HepG2 (cell line): ENCODE measurements around the gene FAM168A. TPM values are rescaled to one million over a fixed set of nuclear protein-coding genes. Genes with fewer than 3 reads are reported as not detected.

Experiments used
- ATAC-seq: fragments of 200-7000 bp; cut with Tn5 transposase; 3 replicates; pipeline ENCODE4 v1.9.1; 2020; ENCODE audit warnings: mild to moderate bottlenecking, moderate library complexity
- BruUV-seq: library from RNA; stranded (reverse); fragments of 400-500 nt; replicated peaks from 2 replicates; lab custom pipeline; 2021; lab: Mats Ljungman, UMichigan
- CTCF ChIA-PET: fragments of 300-600 bp; formaldehyde crosslinking; extraction: SDS; loops from one replicate; lab custom pipeline; 2021; ENCODE audit warnings: low total read pairs, inconsistent platforms, low intra/inter-chr PET ratio; lab: Yijun Ruan, JAX
- POLR2A ChIA-PET: fragments of 350-600 bp; sonication (Branson Sonifier 250); formaldehyde crosslinking; loops from one replicate; lab custom pipeline; 2020; ENCODE audit warnings: antibody characterized with exemption, inconsistent platforms; lab: Yijun Ruan, JAX
- DNase-seq: peaks from one replicate; pipeline ENCODE4 v3.0.0-alpha.2; 2015; ENCODE audit warnings: low spot score
- FAIRE-seq: peaks from 3 replicates; lab custom pipeline; 2011; peaks lifted over from hg19 to GRCh38; lab: Jason Lieb, UNC
- H2AFZ ChIP-seq: one replicate; pipeline ENCODE4 v1.6.1; 2011; ENCODE audit warnings: low read length, inconsistent platforms
- H3K27ac ChIP-seq: fragments of 300-600 bp; 3 replicates; pipeline ENCODE4 v1.8.0; 2011; ENCODE audit warnings: mixed run types, mild to moderate bottlenecking, mixed read lengths, low read length, inconsistent platforms; ENCODE audit not compliant: insufficient read depth; ENCODE audit errors: extremely low read length
- H3K27me3 ChIP-seq, 2 experiments: fragments of 200-600 bp in 1 of 2; 2 replicates in 1 of 2; 3 replicates in 1 of 2; pipeline versions ENCODE4 v1.6.0 to v1.8.0; 2011; ENCODE audit warnings: low read length in 2 of 2, mild to moderate bottlenecking in 2 of 2, moderate library complexity in 2 of 2, inconsistent platforms in 1 of 2; ENCODE audit not compliant: insufficient read depth in 2 of 2, control insufficient read depth in 1 of 2
- H3K36me3 ChIP-seq, 2 experiments: fragments of 200-600 bp in 1 of 2; replicated peaks in 1 of 2; 2 replicates in 1 of 2; 3 replicates in 1 of 2; pipeline versions ENCODE4 v1.5.1 to v1.8.0; 2011; ENCODE audit warnings: low read length in 2 of 2, inconsistent platforms in 1 of 2; ENCODE audit not compliant: insufficient read depth in 2 of 2, control insufficient read depth in 1 of 2
- H3K4me1 ChIP-seq: 2 replicates; pipeline ENCODE4 v1.5.1; 2012; ENCODE audit warnings: low read length, inconsistent platforms; ENCODE audit not compliant: insufficient read depth
- H3K4me2 ChIP-seq: 2 replicates; pipeline ENCODE4 v1.6.0; 2011; ENCODE audit warnings: low read depth, low read length, inconsistent platforms
- H3K4me3 ChIP-seq, 3 experiments: fragments of 200-600 bp in 1 of 3; sonication (generic), shearing (Covaris generic) in 1 of 3; replicated peaks in 1 of 3; 2 replicates each; pipeline ENCODE4 v1.5.1; 2011 to 2016; ENCODE audit warnings: low read length in 3 of 3, inconsistent platforms in 2 of 3, low read depth in 2 of 3, mild to moderate bottlenecking in 2 of 3, control low read depth in 1 of 3, mixed read lengths in 1 of 3; ENCODE audit not compliant: insufficient read depth in 1 of 3
- H3K79me2 ChIP-seq: one replicate; pipeline ENCODE4 v1.6.1; 2011; ENCODE audit warnings: low read length, inconsistent platforms; ENCODE audit not compliant: insufficient read depth
- H3K9ac ChIP-seq: 2 replicates; pipeline ENCODE4 v1.6.0; 2011; ENCODE audit warnings: mild to moderate bottlenecking, low read depth, low read length, inconsistent platforms; ENCODE audit not compliant: insufficient read depth
- H3K9me3 ChIP-seq: 2 replicates; pipeline ENCODE4 v1.5.1; 2012; ENCODE audit warnings: mild to moderate bottlenecking, low read length
- H4K20me1 ChIP-seq: 2 replicates; pipeline ENCODE4 v1.6.0; 2011; ENCODE audit warnings: inconsistent platforms, mild to moderate bottlenecking, low read length, moderate library complexity; ENCODE audit not compliant: insufficient read depth
- AGO2 ChIP-seq: fragments of 200-400 bp; formaldehyde crosslinking; optimal IDR thresholded peaks from 2 replicates; pipeline ENCODE3; 2017; ENCODE audit warnings: mild to moderate bottlenecking, low read depth, low read length, moderate library complexity
- EZH2 ChIP-seq: conservative IDR thresholded peaks from 2 replicates; pipeline ENCODE4 v1.6.1; 2012; ENCODE audit warnings: mild to moderate bottlenecking, low read depth, low read length, moderate library complexity
- LCORL ChIP-seq, 2 experiments: fragments of 450-650 bp in 1 of 2; sonication (generic) in 1 of 2; formaldehyde crosslinking in 1 of 2; IDR thresholded peaks; 2 replicates each; pipeline versions ENCODE4 v1.5.0 to v1.6.1; 2017 to 2020; ENCODE audit warnings: antibody characterized with exemption in 1 of 2, missing genetic modification reagents in 1 of 2
- MAZ ChIP-seq, 2 experiments: sonication (generic) in 1 of 2; formaldehyde crosslinking in 1 of 2; IDR thresholded peaks; 2 replicates each; pipeline versions ENCODE4 v1.5.0 to v1.6.1; 2012 to 2020; ENCODE audit warnings: low read depth in 2 of 2, mild to moderate bottlenecking in 2 of 2, borderline replicate concordance in 1 of 2, improper control_type of control experiment in 1 of 2, low read length in 1 of 2, missing genetic modification reagents in 1 of 2, moderate library complexity in 1 of 2
- NR1H2 ChIP-seq: sonication (generic); formaldehyde crosslinking; IDR thresholded peaks from 2 replicates; pipeline ENCODE4 v1.8.1; 2022; ENCODE audit warnings: low read depth, missing genetic modification reagents, borderline replicate concordance
- SP5 ChIP-seq: IDR thresholded peaks from 2 replicates; pipeline ENCODE4 v1.6.1; 2016; ENCODE audit warnings: low read depth, borderline replicate concordance
- TEAD2 ChIP-seq: sonication (generic); formaldehyde crosslinking; IDR thresholded peaks from 2 replicates; pipeline ENCODE4 v1.9.0; 2021; ENCODE audit warnings: missing genetic modification reagents
- WIZ ChIP-seq: sonication (generic); formaldehyde crosslinking; IDR thresholded peaks from 2 replicates; pipeline ENCODE4 v1.5.1; 2020; ENCODE audit warnings: mild to moderate bottlenecking, missing genetic modification reagents
- ZNF160 ChIP-seq: sonication (generic); formaldehyde crosslinking; IDR thresholded peaks from 2 replicates; pipeline ENCODE4 v1.8.0; 2022; ENCODE audit warnings: mild to moderate bottlenecking, inconsistent platforms, missing genetic modification reagents
- ZNF354B ChIP-seq: sonication (generic); formaldehyde crosslinking; IDR thresholded peaks from 2 replicates; pipeline ENCODE4 v1.8.0; 2022; ENCODE audit warnings: mild to moderate bottlenecking, missing genetic modification reagents
- WGBS: methylation state at CpG from one replicate; pipeline ENCODE4 v1.1.6; 2017; ENCODE audit warnings: low lambda C conversion rate; 5-methylcytosine and 5-hydroxymethylcytosine counted together
- in situ Hi-C: cut with HindIII; loops from 2 replicates; pipeline ENCODE4 v1.10.0; 2017; ENCODE audit warnings: low pct_unique_long_range_greater_than_20kb; ENCODE audit not compliant: extremely low pct_ligation_motif_present
- intact Hi-C: fragments of 100-400 bp; cut with micrococcal nuclease; formaldehyde crosslinking; loops from one replicate; pipeline ENCODE4 v1.10.0; 2022; ENCODE audit not compliant: unreplicated experiment
- polyA plus RNA-seq, 8 experiments: library from polyadenylated mRNA; depleted of rRNA in 3 of 8; stranded (reverse) in 7 of 8; unstranded in 1 of 8; fragments of >200 nt; fragmentation: Illumina TruSeq in 4 of 8; extraction: Trizol in 4 of 8; gene quantifications; 2 replicates each; pipeline versions ENCODE4 v1.2.1 to v1.2.3, GENCODE V29; 2011 to 2016; ENCODE audit warnings: low read depth in 4 of 8, missing spikeins in 1 of 8, mixed read lengths in 1 of 8; ENCODE audit not compliant: insufficient read depth in 1 of 8
- total RNA-seq, 5 experiments: library from RNA; depleted of rRNA; stranded (reverse); fragments of >200 nt; fragmentation: Illumina TruSeq; extraction: Trizol; gene quantifications; 2 replicates each; pipeline ENCODE4 v1.2.3, GENCODE V29; 2016; ENCODE audit warnings: low read depth in 1 of 5
- TF ChIP-seq, protein P1 (sequence below): sonication (generic); IDR thresholded peaks from 2 replicates; pipeline ENCODE4 v1.6.1; 2016; ENCODE audit warnings: low read depth, borderline replicate concordance

The FAM168A gene
- total and polyA plus RNA-seq, 2 of the 13 experiments (the other 11 are each of a cell fraction or from before 2014, with no cell fraction given) = 13.9 to 15.8 TPM

GRCh38 chr11:73397468-73398131, 200.3 kb downstream of the FAM168A start:
- no TSS peak for BruUV-seq
- TF ChIP-seq ZNF160 (CRISPR knock-in tag) = no peak
- TF ChIP-seq AGO2 = peak; percentile 53
- TF ChIP-seq TEAD2 (CRISPR knock-in tag) = no peak
- TF ChIP-seq EZH2 = no peak
- TF ChIP-seq WIZ (CRISPR knock-in tag) = no peak
- no peak for TF ChIP-seq ZNF354B (CRISPR knock-in tag)
- no peak for TF ChIP-seq NR1H2
- no peak for TF ChIP-seq SP5
- ATAC-seq (no peak), DNase-seq (no peak), FAIRE-seq (no peak)
- no peak overlapping the region for H3K9ac ChIP-seq
- H3K36me3 ChIP-seq = peaks cover 9% of the 10 kb centered on the region in 2 experiments
- no peaks in the 10 kb centered on the region for H3K4me1 ChIP-seq
- 92% methylated on average over 8 of the region's 8 CpGs for WGBS
- H3K4me2 ChIP-seq = no peak overlapping the region
- no peak overlapping the region for H2AFZ ChIP-seq
- CTCF ChIA-PET = no interaction called here
- intact Hi-C loops (no loop called here), in situ Hi-C loops (no loop called here)
- H3K79me2 ChIP-seq = no peaks in the 10 kb centered on the region
- H3K4me3 ChIP-seq = no peak overlapping the region
- H3K27me3 ChIP-seq = no peaks in the 10 kb centered on the region
- no peak overlapping the region for H3K27ac ChIP-seq
- H3K9me3 ChIP-seq = no peaks in the 10 kb centered on the region
- POLR2A ChIA-PET = no interaction called here
- no peaks in the 10 kb centered on the region for H4K20me1 ChIP-seq

DNA sequence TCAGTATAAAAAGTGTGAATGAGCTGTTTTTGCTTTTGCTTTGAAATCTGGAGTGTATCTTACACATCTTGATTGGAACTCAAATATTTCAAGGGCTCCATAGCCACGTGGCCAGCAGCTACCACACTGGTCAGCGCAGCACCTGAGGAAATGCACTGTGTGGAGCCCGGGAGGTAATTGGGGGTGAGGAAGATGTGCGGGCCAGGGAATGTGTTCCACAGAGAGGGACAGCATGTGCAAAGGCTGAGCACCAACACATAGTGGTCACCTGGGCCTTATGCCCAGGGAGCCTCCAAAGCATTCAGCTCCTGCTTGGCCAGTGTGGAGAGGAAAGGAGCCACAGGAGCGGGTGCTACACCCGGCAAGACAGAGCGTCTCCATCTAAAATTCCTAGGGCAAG, 200.9 kb downstream of the FAM168A start:
- in situ Hi-C loops (no loop called here), intact Hi-C loops (no loop called here)
- CTCF ChIA-PET = no interaction called here
- Histone ChIP-seq H4K20me1 (no peaks in the 10 kb centered on the region), H3K27ac (no peak overlapping the region), H3K4me1 (no peaks in the 10 kb centered on the region), H3K4me2 (no peak overlapping the region), H3K27me3 (no peaks in the 10 kb centered on the region), H3K79me2 (no peaks in the 10 kb centered on the region), H3K4me3 (no peak overlapping the region), H3K9me3 (no peaks in the 10 kb centered on the region), H3K9ac (no peak overlapping the region), H2AFZ (no peak overlapping the region), H3K36me3 (peaks cover 9 to 12% of the 10 kb centered on the region in 2 experiments)
- WGBS = 91% methylated on average over 7 of the region's 7 CpGs
- FAIRE-seq = no peak
- no peak for DNase-seq
- no TSS peak for BruUV-seq
- no peak for ATAC-seq
- POLR2A ChIA-PET = no interaction called here
- TF ChIP-seq MAZ (IDR thresholded peaks at IDR 0.05; ENCODE audit: borderline replicate concordance, low read depth, low read length) (no peak), MAZ (CRISPR knock-in tag; IDR thresholded peaks at IDR 0.05; ENCODE audit: low read depth) (no peak), LCORL (IDR thresholded peaks at IDR 0.05) (no peak), LCORL (CRISPR knock-in tag; IDR thresholded peaks at IDR 0.05) (no peak)
- TF ChIP-seq, protein P1, sequence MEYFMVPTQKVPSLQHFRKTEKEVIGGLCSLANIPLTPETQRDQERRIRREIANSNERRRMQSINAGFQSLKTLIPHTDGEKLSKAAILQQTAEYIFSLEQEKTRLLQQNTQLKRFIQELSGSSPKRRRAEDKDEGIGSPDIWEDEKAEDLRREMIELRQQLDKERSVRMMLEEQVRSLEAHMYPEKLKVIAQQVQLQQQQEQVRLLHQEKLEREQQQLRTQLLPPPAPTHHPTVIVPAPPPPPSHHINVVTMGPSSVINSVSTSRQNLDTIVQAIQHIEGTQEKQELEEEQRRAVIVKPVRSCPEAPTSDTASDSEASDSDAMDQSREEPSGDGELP = no peak
